SKM-1 (cell line): ENCODE measurements around the gene ZBTB44.
"Not testable (repeated sequence)": the region's sequence is repeated elsewhere in the genome, so short reads cannot be mapped to it uniquely, and the experiment has no call there.

Source experiments
- DNase-seq: peaks from one replicate; lab custom pipeline; 2025; ENCODE audit not compliant: unreplicated experiment; lab: John Stamatoyannopoulos, UW

Gene ZBTB44

DNA sequence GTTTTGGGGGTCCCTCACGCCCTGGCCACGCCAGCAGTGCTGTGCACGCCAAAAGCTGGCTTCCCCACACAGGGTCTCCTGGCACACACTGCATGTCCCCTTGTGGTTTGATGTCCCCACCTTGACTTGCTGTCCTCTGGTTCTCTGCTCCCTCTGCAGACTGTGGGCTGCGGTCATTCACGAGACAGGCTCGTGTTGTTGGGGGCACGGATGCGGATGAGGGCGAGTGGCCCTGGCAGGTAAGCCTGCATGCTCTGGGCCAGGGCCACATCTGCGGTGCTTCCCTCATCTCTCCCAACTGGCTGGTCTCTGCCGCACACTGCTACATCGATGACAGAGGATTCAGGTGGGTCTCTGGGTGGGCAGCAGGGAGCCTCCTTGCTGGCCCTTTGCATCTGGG, 114.9 kb downstream of the ZBTB44 start:
- no peak for DNase-seq

DNA sequence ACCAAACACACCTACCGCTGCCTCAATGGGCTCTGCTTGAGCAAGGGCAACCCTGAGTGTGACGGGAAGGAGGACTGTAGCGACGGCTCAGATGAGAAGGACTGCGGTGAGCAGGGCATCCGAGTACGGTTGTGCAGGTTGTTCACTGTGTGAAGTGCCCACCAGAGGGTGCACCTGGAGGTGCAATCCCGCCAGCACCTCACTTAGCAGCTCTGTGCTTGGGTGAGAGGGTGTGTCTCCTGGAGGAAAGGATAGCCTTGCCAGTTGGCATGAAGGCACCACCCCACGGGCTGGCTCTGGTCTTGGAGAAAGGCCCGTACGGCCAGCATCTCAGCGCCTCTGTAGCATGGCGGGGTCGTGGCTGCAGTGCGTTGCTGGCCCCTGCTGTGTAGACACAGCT, 115.8 kb downstream of the ZBTB44 start:
- DNase-seq, result no peak

DNA sequence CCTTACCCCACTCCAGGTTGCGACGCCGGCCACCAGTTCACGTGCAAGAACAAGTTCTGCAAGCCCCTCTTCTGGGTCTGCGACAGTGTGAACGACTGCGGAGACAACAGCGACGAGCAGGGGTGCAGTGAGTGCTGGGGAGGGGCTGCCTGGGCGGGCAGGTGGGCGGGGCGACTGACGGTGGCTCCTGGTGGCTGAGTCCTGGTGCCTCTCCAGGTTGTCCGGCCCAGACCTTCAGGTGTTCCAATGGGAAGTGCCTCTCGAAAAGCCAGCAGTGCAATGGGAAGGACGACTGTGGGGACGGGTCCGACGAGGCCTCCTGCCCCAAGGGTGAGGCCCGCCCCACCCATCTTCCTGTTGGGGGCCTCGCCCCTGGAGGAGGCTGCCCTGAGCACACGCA, 116.4 kb downstream of the ZBTB44 start:
- DNase-seq, result no peak

DNA sequence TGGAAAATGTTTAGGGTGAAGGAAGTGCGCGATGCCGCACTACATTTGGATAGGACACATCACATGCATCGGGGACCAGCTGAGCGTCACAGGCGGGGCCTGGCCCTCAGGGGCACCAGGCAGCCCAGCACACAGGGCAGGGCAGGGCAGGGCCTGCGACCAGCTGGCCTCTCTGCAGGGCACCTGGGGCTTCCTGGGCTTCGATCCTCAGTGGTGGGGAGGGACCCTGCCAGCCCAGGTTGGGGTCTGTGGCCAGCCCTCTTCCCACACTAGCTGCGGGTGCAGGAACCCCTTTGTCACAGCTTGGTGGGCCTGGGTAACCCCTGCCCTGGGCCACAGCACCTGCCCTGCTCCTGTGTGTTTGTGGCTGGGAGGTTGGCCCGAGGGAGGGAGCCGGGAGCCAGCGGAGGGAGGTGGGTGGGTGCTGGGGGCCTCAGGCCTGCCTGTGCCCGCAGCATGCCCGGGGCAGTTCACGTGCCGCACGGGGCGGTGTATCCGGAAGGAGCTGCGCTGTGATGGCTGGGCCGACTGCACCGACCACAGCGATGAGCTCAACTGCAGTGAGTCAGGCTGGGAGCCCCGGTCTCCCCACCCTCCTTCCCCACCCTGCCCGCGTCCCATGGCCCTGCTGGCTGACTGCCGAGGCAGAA, 117.2 kb downstream of the ZBTB44 start:
- DNase-seq, result no peak

DNA sequence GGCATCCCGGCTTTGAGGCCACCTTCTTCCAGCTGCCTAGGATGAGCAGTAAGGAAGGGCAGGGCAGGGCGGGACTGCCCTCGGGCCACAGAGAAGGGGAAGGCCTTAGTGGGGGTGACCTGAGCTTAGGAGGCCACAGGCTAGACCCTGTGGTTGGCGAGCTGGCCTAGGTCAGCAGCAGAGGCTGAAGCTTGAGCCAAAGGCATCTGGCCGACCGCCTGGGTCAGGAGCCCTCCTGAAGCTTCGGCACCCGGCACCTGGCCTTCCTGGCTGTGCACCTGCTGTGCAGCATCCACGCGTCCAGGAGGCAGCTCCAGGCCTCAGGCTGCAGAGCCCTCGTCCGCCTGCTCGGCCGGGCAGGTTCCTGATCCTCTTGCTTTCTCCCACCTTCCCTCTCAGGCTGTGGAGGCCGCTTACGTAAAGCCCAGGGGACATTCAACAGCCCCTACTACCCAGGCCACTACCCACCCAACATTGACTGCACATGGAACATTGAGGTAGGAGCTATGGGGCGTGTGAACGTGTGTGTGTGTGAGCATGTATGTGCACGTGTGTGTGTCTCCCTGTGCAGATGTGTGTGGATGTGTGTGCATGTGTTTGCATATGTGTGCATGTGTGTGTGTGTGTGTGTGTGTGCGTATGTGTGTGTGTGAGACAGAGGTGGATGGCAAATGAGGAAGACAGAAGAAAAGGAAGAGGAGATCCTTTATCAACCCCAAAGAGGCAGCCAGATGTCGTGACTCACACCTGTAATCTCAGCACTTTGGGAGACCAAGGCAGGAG, 120.3 kb downstream of the ZBTB44 start:
- DNase-seq, result no peak

DNA sequence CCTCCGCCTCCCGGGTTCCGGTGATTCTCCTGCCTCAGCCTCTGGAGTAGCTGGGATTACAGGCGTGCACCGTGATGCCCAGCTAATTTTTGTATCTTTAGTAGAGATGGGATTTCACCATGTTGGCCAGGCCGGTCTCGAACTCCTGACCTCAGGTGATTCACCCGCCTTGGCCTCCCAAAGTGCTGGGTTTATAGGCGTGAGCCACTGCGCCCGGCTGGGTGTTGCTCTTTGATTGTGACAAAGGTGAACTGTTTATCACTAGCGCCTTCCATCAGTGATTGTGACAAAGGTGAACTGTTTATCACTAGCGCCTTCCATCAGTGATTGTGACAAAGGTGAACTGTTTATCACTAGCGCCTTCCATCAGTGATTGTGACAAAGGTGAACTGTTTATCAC, 121.2 kb downstream of the ZBTB44 start:
- DNase-seq, result not testable (repeated sequence)

DNA sequence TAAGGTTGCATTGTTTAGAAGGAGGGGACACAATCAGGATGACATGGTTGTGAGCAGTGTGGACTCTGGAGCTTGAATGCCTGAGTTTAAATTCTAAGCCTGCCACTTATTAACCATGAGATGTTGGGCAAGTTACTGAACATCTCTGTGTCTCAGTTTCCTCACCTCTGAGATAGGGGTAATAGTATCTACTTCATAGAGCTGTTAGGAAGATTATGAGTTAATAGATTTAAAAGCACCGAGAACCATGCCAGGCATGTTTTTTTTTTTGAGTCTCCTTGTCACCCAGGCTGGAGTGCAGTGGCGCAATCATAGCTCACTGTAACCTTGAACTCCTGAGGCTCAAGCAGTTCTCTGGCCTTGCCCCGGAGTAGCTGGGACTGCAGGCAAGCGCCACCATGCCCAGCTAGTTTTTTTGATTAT, 121.9 kb downstream of the ZBTB44 start:
- DNase-seq, result no peak

DNA sequence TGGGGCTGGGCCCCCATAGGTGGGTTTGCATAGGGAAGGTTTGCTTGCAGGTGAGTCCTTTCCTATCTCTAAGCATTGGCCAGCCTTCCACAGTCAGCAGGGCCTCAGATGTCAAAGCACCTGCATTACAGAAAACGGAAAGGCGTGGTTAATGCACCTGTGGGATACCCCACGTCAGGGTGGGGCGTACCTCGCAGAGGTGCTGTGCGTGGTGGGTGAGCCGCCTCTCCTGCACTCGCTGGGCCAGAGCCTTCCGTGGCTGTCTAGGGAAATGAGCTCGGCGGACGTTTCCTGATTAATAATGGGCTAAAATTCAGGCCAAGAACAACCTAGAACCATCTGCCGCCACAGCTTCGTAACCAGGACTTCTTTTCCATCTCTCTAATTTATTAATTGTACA, 122.8 kb downstream of the ZBTB44 start:
- DNase-seq, result no peak

DNA sequence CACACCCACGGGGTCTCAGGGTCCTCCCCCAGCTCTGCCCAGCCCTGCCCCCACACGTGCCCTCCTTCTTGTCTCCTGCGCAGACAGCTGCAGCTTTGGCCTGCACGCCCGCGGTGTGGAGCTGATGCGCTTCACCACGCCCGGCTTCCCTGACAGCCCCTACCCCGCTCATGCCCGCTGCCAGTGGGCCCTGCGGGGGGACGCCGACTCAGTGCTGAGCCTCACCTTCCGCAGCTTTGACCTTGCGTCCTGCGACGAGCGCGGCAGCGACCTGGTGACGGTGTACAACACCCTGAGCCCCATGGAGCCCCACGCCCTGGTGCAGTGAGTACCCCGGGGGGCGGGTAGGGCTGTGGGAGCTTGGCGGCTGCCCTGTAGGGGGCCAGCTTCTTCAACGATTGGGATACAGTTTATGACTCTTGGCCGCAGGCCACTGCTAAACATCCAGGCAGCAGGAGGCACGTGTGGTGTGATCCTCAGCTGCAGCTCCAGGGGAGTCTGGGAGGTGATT, 124.3 kb downstream of the ZBTB44 start:
- no peak for DNase-seq

DNA sequence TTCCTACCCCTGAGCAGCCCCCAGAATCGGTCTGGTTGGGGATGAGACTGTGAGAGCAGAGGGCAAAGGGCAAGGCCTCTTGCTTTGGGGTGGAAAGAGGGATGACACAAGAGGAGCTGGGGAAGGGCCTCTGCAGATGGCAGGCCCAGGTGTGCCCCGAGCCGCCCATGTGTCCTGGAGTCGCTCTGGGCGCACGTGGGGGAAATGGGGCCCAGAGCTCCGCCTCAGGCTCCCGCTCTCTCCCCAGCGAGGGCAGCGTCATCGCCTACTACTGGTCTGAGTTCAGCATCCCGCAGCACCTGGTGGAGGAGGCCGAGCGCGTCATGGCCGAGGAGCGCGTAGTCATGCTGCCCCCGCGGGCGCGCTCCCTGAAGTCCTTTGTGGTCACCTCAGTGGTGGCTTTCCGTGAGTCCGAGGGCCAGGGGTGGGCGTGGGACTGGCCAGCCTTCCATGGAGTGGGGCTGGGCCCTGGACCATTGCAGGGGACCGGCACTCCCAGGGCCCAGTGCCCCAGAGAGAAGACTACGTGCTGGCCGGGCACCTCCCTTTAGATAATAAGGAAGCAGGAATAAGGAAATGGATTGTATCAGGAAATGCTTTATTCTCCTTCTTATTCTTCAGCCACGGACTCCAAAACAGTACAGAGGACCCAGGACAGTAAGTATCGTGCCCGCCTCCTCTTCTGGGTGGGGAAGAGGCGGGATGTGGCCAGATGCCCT, 125.1 kb downstream of the ZBTB44 start:
- DNase-seq, result no peak

DNA sequence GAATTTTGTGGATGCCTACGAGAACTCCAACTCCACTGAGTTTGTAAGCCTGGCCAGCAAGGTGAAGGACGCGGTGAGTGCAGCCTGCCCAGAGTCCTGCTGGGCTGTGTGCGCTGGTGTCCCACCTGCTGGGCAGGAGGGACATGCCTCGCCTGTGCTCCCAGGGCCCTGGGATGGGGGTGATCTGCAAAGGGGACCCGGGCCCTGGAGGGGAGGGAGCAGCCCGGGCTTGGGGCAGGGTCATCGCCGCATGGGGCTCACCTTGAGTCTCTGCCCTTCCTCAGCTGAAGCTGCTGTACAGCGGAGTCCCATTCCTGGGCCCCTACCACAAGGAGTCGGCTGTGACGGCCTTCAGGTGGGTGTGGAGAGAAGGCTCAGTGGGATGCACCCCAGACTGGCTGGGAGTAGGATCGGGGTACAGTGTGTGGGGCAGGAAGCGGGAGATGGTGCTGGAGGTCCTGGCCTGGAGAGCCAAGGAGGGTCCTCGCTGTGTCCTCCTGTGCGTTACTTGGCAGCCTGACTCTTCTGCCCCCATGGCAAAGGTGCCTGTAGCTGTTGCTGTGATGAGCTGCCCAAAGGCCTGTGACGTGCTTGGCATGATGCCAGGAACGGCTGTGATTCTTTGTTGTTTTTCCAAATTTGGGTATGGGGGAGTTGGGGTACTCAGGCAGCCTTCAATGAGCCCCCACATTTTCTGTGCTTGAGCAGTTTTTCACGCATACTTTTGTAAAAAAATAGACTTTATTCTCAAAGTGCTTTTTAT, 126.0 kb downstream of the ZBTB44 start:
- DNase-seq, result no peak

DNA sequence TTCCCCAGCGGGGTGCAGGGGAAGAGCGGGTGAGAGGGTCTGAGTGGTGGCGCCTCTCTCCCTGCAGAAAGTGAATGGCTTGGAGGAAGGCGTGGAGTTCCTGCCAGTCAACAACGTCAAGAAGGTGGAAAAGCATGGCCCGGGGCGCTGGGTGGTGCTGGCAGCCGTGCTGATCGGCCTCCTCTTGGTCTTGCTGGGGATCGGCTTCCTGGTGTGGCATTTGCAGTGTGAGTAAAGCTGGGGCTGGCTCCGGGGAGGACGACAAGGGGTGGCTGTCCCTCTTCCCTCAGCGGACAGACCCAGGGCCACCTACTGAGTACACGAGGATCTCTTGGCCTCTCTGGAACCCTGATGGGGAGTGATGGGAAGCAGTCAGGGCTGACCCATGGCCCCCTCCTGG, 126.7 kb downstream of the ZBTB44 start:
- no peak for DNase-seq

DNA sequence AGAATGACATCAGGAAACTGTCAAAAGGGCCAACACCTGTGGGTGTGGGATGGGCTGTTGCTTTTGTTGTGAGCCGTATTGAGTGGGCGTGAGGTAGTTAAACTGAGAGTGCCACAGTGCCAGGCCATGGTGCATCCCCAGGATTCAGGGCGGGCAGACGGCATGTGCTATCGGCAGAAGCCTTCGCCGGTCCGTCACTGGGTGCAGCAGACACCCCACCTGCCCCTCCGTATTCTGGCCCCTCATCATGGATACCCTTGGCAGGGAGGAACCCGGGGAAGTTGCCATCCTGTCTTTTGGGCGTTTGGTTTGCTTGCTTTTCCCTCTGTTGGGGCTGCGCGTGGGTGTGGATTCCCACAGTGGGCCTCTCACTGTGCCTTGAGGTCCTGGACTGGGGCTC, 127.6 kb downstream of the ZBTB44 start:
- no peak for DNase-seq

DNA sequence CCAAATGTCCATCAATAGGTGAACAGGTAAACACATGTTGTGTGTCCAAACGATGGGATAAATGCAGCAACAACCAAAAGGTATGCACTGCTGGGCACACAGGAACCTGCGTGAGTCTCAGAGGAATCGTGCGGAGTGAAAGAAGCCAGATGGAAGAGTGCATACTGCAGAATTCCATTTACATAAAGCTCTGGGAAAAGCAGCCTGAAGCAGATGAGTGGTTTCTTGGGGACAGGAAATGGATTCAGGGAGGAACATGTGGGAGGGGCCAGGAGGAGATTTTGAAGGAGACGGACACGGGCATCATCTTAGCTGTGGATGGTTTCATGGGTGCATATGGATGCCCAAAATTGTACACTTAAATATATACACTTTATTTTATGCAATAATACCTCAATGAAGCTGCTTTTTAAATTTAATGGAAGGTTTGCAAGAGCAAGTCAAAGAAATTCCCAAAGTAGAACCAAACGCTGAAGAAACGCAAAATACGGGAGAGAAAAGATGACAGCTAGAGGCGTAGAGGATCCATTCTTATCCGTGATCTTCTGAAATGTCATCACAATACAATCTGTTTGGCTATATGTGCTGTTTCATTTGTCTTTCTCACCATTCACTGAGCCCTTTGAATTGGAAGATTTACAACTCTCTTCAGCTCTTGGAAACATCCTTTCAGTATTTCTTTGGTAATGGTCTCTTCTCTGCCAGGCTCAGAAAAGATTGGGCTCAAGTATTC, 130.7 kb downstream of the ZBTB44 start:
- DNase-seq, result no peak

DNA sequence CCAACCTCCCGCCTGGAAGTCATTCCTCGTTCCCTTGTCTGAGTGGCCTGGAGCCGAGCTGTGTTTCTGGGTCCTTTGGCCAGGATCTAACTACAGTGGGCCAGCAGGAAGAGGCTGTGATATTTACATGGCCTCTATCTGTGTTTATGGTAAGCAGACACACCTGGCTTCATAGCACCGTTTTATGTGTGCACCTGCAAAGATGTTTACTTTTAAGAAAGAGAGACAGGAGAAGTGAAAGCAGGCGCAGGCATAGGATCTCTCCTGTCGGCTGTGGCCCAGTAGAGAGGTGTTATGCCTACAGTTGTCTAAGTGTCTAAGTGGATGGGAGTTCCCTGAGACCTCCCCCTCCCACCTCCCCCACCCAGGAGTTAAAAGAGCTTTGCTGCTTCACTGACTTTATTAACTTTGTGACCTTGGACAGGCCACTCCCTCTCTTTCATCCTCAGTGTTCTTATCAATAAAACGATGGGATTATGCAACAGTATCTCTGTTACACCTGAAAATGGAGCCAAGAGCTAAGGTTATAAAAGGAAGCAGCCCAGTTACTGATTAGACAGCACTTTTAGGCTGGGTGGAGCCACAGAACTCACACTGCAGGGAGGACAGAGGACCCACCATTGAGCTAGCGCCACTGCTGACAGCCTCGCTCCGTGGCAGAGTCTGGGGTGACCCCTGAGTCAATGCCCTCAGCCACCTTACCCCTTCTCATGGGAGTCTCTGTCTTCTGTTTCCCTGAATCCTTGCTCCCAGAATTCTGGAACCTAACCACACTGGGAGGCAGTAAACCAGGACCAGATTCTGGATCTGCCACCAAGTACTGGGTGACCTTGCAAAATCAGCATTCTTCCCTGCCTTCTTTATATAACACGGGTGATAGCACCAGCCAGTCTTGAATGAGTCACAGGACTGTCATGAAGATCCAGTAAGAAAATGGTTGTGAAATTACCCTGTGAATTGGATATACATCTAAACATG, 133.1 kb downstream of the ZBTB44 start:
- DNase-seq, result no peak

DNA sequence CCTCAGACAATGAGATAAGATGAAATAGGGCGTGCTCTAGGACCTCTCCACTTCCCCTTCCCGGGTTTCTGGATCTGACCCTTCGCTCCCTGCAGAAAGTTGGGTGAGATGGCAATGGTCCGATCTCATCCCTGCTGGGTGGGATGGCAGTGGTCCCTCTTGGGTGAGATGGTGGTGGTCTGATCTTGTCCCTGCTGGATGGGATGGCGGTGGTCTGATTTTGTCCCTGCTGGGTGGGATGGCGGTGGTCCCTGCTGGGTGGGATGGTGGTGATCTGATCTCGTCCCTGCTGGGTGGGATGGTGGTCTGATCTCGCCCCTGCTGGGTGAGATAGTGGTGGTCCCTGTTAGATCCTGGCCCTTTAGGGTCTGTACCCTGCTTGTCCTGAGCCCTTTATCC, 133.8 kb downstream of the ZBTB44 start:
- no peak for DNase-seq

DNA sequence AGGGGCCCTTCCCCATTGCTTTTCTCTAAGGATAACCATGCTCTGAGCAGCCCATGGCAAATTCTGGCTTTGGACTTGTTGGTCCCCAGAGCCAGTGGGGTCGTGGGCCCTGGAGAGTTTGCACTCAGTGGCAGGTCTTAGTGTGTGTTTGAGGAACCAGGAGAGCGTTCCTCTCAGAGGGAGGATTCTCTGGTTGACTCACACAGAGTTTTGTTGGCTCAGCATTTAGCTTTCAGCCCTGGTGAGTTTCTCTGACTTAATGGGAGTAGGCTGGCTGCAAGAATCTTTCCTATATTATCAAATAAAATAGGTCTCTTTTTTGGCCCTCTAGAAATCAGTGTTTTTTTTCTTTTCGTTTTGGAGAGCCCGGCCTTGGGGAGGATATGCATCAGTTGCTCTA, 134.2 kb downstream of the ZBTB44 start:
- no peak for DNase-seq

DNA sequence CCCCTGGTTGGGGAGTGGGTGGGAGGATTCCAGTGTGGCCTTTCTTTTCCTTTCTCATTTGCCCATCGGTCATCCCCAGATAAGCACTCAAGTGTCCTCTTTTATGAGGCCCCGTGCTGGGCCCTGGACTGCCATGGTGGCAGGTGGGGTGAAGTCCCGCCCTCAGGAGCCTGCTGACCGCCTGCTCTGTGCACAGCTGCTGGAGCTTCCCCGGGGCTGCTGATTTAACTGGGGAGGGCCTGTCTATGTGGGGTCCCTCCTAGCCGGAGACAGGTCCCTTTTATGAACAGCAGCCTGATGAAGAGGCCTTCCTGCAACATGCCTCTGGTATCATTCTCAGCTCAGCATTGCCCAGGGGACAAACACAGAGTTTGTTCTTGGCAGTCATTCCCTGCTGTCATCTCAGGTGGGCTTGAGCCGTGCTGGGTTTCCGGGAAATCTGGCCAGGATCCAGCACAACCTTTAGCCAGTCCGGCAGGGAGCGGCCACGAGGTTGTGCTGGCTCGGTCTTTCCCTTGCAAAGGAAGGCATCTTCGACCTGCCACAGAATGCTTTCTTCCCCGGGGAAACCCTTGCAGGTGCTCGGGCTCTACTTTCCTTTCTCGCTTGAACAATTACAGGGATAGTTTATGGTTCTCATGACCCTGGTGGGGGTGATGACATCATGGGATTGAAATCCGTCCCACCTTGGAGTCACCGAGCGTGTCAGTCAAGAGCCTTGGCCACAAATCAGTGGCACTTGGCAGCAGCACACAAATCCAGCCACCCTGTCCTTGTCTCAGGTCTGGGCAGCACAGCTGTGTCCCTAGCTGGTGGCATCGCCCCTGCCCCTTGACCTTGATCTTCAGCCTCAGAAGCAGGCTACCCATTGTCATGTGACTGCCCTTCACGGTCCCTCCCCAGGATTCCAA, 135.1 kb downstream of the ZBTB44 start:
- no peak for DNase-seq
